Tibial artery (tissue), 4 donors: Measurements from ENCODE around the gene IL20.

Experiments
- DNase-seq, 2 donors: peaks; one replicate each; pipeline ENCODE4 v3.0.0-alpha.2; 2019
- H3K27ac ChIP-seq, 2 donors: fragments of 200-600 bp; sonication (generic) in 1 of 2; 1 replicate in 1 of 2; 2 replicates in 1 of 2; pipeline ENCODE4 v1.5.1; 2018 to 2019; ENCODE audit warnings: mild to moderate bottlenecking in 1 of 2
- H3K27me3 ChIP-seq, 2 donors: fragments of 200-600 bp; sonication (generic) in 1 of 2; one replicate each; pipeline versions ENCODE4 v1.5.1 to v1.6.0; 2016 to 2019
- H3K36me3 ChIP-seq, 3 donors: fragments of 200-600 bp; sonication (generic) in 2 of 3; one replicate each; pipeline ENCODE4 v1.5.1; 2016 to 2019; ENCODE audit warnings: mild to moderate bottlenecking in 2 of 3
- H3K4me1 ChIP-seq, 4 donors: fragments of 200-600 bp; sonication (generic) in 2 of 4; 1 replicate in 3 of 4; 2 replicates in 1 of 4; pipeline ENCODE4 v1.5.1; 2016 to 2019
- H3K4me3 ChIP-seq, 2 donors: fragments of 200-600 bp; sonication (generic) in 1 of 2; 1 replicate in 1 of 2; 2 replicates in 1 of 2; pipeline ENCODE4 v1.5.1; 2018 to 2019; ENCODE audit warnings: mild to moderate bottlenecking in 2 of 2
- H3K9me3 ChIP-seq, 3 donors: fragments of 200-600 bp; sonication (generic) in 1 of 3; one replicate each; pipeline ENCODE4 v1.5.1; 2016 to 2019
- intact Hi-C: fragments of 100-400 bp; cut with DNase I; formaldehyde crosslinking; loops from one replicate; pipeline ENCODE4 v1.15.0; 2023; ENCODE audit warnings: low total_unique reads
- TF ChIP-seq, protein P1 (sequence below), 2 experiments: fragments of 200-600 bp in 1 of 2; fragments of 450-650 bp in 1 of 2; IDR thresholded peaks; one replicate each; pipeline ENCODE4 v1.5.1; 2017 to 2019; ENCODE audit warnings: antibody characterized with exemption in 2 of 2, mild to moderate bottlenecking in 1 of 2, moderate library complexity in 1 of 2

The IL20 gene

DNA sequence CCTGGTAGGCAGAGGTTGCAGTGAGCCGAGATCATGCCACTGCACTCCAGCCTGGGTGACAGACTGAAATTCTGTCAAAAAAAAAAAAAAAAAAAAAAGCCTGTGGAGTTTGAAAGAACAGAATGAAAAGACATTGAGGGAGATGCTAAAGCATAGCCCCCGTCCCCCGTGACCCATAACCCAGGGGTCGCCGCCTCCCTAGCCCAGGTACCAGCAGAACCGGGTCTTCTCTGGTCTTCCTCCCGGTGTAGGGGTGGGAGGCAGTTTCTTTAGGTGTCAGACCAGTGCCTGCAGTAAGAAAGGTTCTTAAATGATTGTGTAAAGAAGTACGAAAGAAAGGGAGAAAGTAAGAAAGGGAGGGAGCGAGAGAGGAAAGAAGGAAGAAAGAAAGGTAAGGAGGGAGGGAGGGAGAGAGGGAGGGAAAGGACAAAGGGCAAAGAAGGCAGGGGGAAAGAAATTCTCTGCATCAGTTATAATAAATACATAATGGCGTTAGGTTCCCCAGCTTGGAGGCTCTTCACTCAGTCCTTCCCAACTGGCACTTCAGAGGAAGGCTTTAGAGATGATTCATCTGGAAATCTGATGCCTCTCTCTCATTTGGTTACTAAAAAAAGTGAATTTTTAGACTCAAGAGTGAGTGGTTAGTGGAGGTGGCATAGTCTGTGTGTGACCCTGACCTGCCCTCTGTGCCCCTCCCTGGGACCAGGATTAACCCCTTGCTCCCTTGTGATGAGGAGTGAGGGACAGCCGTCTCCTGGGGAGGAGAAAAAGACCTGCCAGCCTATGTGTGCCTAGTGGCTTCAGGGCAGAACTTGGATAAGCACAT, 32.9 kb downstream of the IL20 start:
- no peaks in the 10 kb centered on the region for H3K27me3 ChIP-seq
- DNase-seq: no peak
- TF ChIP-seq, protein P1, sequence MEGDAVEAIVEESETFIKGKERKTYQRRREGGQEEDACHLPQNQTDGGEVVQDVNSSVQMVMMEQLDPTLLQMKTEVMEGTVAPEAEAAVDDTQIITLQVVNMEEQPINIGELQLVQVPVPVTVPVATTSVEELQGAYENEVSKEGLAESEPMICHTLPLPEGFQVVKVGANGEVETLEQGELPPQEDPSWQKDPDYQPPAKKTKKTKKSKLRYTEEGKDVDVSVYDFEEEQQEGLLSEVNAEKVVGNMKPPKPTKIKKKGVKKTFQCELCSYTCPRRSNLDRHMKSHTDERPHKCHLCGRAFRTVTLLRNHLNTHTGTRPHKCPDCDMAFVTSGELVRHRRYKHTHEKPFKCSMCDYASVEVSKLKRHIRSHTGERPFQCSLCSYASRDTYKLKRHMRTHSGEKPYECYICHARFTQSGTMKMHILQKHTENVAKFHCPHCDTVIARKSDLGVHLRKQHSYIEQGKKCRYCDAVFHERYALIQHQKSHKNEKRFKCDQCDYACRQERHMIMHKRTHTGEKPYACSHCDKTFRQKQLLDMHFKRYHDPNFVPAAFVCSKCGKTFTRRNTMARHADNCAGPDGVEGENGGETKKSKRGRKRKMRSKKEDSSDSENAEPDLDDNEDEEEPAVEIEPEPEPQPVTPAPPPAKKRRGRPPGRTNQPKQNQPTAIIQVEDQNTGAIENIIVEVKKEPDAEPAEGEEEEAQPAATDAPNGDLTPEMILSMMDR (IDR thresholded peaks at IDR 0.05): no peak

GRCh38 chr1:206898915-206899431, 33.5 kb downstream of the IL20 start:
- no peaks in the 10 kb centered on the region for H3K9me3 ChIP-seq
- TF ChIP-seq, protein P1 (IDR thresholded peaks at IDR 0.05): no peak
- H3K27me3 ChIP-seq: no peaks in the 10 kb centered on the region
- no peaks in the 10 kb centered on the region for H3K4me1 ChIP-seq
- intact Hi-C loops: no loop called here
- no peak overlapping the region for H3K27ac ChIP-seq
- no peaks in the 10 kb centered on the region for H3K36me3 ChIP-seq
- DNase-seq: no peak
- H3K4me3 ChIP-seq: no peak overlapping the region

More for the DNA sequence above, 32.9 kb downstream of the IL20 start:
- H3K4me3 ChIP-seq: no peak overlapping the region
- intact Hi-C loops: no loop called here
- no peaks in the 10 kb centered on the region for H3K4me1 ChIP-seq
- no peak overlapping the region for H3K27ac ChIP-seq
- H3K36me3 ChIP-seq: no peaks in the 10 kb centered on the region
- no peaks in the 10 kb centered on the region for H3K9me3 ChIP-seq

DNA sequence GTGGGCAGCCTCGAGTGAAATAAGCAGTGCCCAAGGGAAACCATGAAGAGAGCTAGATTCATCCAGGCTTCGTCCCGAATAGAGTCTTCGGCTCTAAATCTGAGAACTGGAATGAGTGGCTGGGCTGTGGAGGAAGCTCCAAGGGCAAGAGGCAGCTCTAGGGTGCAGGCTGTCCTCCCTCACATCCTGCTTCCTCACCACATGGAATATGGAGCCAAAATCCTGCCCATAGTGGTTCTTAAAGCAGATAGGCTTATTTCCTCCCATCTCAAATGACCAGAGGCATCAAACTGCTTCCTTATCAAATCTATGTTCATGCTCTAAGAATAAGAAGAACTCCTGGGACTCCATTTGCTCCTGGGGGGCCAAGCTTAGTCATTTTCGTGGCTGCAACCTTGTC, 34.3 kb downstream of the IL20 start:
- H3K27ac ChIP-seq: no peak overlapping the region
- no peak for DNase-seq
- intact Hi-C loops: no loop called here
- H3K36me3 ChIP-seq: no peaks in the 10 kb centered on the region
- H3K9me3 ChIP-seq: no peaks in the 10 kb centered on the region
- TF ChIP-seq, protein P1 (IDR thresholded peaks at IDR 0.05): no peak
- H3K4me1 ChIP-seq: no peaks in the 10 kb centered on the region
- peaks cover 0 to under 1% of the 10 kb centered on the region in 2 donors for H3K27me3 ChIP-seq
- no peak overlapping the region for H3K4me3 ChIP-seq

DNA sequence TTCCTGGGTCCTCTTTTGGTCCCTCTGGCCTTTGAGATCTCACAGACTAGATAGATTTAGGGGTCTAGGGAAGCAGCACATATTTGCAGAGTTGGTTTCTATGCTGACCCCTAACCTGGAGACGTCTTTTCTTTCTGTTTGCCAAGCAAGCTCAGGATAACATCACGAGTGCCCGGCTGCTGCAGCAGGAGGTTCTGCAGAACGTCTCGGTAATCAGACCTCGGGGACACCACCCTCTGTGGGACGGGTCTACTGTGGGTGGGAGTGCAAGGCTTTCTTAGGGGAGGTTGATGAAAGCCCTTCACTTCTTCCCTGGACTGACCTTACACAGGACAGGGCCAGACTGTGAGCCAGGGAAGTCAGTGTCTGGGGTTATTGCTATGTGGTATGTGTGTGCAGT, 34.7 kb downstream of the IL20 start:
- intact Hi-C loops: no loop called here
- no peak for DNase-seq
- no peaks in the 10 kb centered on the region for H3K9me3 ChIP-seq
- no peaks in the 10 kb centered on the region for H3K36me3 ChIP-seq
- H3K4me1 ChIP-seq: no peaks in the 10 kb centered on the region
- TF ChIP-seq, protein P1 (IDR thresholded peaks at IDR 0.05): no peak
- no peak overlapping the region for H3K27ac ChIP-seq
- H3K27me3 ChIP-seq: peaks cover 0 to 4% of the 10 kb centered on the region in 2 donors
- H3K4me3 ChIP-seq: no peak overlapping the region

DNA sequence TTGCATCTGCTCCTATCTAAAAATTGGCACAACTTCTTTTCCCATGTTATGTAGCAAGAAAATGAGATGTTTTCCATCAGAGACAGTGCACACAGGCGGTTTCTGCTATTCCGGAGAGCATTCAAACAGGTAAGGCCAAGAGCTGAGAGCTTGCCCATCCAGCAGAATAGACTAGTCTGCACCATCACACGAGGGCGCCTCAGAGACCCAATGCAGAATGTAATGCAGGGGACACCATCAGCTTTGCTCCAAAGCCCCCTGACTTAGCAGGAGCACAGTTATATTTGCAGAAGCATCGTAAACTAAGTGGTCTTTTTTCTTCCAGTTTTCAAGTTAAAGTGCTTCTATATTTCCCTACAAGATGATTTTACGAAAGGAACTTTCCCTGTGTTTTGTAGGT, 36.5 kb downstream of the IL20 start:
- TF ChIP-seq, protein P1 (IDR thresholded peaks at IDR 0.05): no peak
- peaks cover 0 to 4% of the 10 kb centered on the region in 2 donors for H3K27me3 ChIP-seq
- H3K4me1 ChIP-seq: no peaks in the 10 kb centered on the region
- no peak overlapping the region for H3K4me3 ChIP-seq
- no peaks in the 10 kb centered on the region for H3K9me3 ChIP-seq
- H3K36me3 ChIP-seq: no peaks in the 10 kb centered on the region
- no peak for DNase-seq
- intact Hi-C loops: no loop called here
- H3K27ac ChIP-seq: no peak overlapping the region
